Astrocyte of the cerebellum (primary cell): Measurements from ENCODE around the gene HYLS1.

Source experiments
- DNase-seq: peaks from one replicate; pipeline ENCODE4 v3.0.0-alpha.2; 2011; ENCODE audit warnings: low read depth
- H3K4me3 ChIP-seq: 2 replicates; pipeline ENCODE4 v1.5.1; 2011; ENCODE audit warnings: mild to moderate bottlenecking, low read depth, low read length, moderate library complexity
- CTCF ChIP-seq: IDR thresholded peaks from 2 replicates; pipeline ENCODE4 v1.5.1; 2012; ENCODE audit warnings: low read length, low read depth, moderate library complexity, mild to moderate bottlenecking; ENCODE audit errors: missing control alignments
- in situ Hi-C: cut with HindIII; loops from 2 replicates; pipeline ENCODE4 v1.10.0; 2017; ENCODE audit warnings: low sequenced_read_pairs

HYLS1 gene

GRCh38 chr11:125932301-125932700, 44.8 kb downstream of the HYLS1 start:
- no peak for DNase-seq
- TF ChIP-seq CTCF: no peak
- in situ Hi-C loops: no loop called here
- no peak overlapping the region for H3K4me3 ChIP-seq

GRCh38 chr11:125933030-125933813, 45.8 kb downstream of the HYLS1 start:
- in situ Hi-C loops: no loop called here
- no peak for DNase-seq
- H3K4me3 ChIP-seq: no peak overlapping the region
- no peak for TF ChIP-seq CTCF

GRCh38 chr11:125934473-125934872, 47.0 kb downstream of the HYLS1 start:
- no peak overlapping the region for H3K4me3 ChIP-seq
- in situ Hi-C loops: no loop called here
- no peak for DNase-seq
- no peak for TF ChIP-seq CTCF

- in situ Hi-C loops: no loop called here
- DNase-seq: no peak
- no peak for TF ChIP-seq CTCF
- H3K4me3 ChIP-seq: no peak overlapping the region
Measured at GRCh38 chr11:125935056-125935455, 47.6 kb downstream of the HYLS1 start.

- no peak overlapping the region for H3K4me3 ChIP-seq
- no peak for DNase-seq
- in situ Hi-C loops: no loop called here
- TF ChIP-seq CTCF: no peak
Measured at GRCh38 chr11:125935618-125936199, 48.2 kb downstream of the HYLS1 start.

GRCh38 chr11:125938418-125938817, 51.0 kb downstream of the HYLS1 start:
- no peak overlapping the region for H3K4me3 ChIP-seq
- in situ Hi-C loops: no loop called here
- no peak for DNase-seq
- TF ChIP-seq CTCF: no peak
